WTC11 (cell line): ENCODE measurements around the gene ECHS1.

ENCODE experiments used
- TF ChIP-seq, protein P1 (sequence below): sonication (generic); formaldehyde crosslinking; IDR thresholded peaks from 2 replicates; pipeline ENCODE4 v1.8.0; 2022; ENCODE audit warnings: mild to moderate bottlenecking, missing genetic modification reagents
- TF ChIP-seq, protein P2 (sequence below): fragments of 200-600 bp; IDR thresholded peaks from 2 replicates; pipeline ENCODE4 v1.8.0; 2022; ENCODE audit warnings: antibody characterized with exemption

DNA sequence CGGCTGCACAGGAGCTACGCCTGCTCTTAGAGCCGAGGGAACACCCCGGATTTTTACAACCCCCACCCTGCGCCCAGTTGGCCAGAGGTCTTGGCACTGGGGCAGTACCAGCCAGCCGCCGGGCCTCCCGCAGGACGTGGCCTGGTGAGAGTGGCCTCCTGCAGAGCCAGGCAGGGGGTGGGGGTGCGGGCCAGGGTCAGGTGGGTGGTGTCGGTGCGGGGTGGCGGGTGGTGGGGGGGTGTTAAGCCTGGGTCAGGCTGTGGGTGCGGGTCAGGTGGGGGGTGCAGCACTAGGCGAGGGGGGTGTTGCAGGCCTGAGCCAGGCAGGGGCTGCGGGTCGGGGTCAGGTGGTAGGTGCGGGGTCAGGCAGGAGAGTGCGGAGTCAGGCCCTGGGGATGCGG is 647 bp downstream of the ECHS1 start:
- TF ChIP-seq, protein P1, sequence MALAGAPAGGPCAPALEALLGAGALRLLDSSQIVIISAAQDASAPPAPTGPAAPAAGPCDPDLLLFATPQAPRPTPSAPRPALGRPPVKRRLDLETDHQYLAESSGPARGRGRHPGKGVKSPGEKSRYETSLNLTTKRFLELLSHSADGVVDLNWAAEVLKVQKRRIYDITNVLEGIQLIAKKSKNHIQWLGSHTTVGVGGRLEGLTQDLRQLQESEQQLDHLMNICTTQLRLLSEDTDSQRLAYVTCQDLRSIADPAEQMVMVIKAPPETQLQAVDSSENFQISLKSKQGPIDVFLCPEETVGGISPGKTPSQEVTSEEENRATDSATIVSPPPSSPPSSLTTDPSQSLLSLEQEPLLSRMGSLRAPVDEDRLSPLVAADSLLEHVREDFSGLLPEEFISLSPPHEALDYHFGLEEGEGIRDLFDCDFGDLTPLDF (CRISPR knock-in tag), result no peak
- TF ChIP-seq, protein P2, sequence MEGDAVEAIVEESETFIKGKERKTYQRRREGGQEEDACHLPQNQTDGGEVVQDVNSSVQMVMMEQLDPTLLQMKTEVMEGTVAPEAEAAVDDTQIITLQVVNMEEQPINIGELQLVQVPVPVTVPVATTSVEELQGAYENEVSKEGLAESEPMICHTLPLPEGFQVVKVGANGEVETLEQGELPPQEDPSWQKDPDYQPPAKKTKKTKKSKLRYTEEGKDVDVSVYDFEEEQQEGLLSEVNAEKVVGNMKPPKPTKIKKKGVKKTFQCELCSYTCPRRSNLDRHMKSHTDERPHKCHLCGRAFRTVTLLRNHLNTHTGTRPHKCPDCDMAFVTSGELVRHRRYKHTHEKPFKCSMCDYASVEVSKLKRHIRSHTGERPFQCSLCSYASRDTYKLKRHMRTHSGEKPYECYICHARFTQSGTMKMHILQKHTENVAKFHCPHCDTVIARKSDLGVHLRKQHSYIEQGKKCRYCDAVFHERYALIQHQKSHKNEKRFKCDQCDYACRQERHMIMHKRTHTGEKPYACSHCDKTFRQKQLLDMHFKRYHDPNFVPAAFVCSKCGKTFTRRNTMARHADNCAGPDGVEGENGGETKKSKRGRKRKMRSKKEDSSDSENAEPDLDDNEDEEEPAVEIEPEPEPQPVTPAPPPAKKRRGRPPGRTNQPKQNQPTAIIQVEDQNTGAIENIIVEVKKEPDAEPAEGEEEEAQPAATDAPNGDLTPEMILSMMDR, result no peak
